Stimulated activated CD4-positive, alpha-beta T cell treated with anti-CD3 and anti-CD28 coated beads, TNF-alpha, amount 100 ng/mL, for 24 hours (primary cell): ENCODE results near the gene UBIAD1.
"Not testable (repeated sequence)": the region's sequence is repeated elsewhere in the genome, so short reads cannot be mapped to it uniquely, and the experiment has no call there.

Experiments used
- DNase-seq, 3 experiments: peaks; one replicate each; pipeline ENCODE4 v3.0.0-alpha.2; 2020; ENCODE audit warnings: low read depth in 3 of 3

UBIAD1 gene

DNA sequence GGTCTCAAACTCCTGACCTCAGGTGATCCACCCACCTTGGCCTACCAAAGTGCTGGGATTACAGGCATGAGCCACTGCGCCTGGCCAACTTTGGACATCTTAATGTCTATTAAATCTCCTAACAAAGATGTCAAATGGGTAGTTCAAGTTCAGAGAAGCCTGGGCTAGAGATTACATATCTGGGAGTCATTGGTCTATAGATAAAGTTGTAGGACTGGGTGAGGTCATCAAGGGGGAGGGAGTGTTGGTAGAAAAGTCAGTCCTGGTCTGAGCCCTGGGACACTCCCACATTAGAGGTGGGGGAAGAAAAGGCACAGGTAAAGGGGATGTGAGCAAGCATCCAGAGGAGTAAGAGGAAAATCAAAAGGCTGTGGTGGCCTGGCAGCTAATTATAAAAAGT lies 6.6 kb downstream of the UBIAD1 start:
- DNase-seq = no peak

GRCh38 chr1:11280719-11281376 lies 7.8 kb downstream of the UBIAD1 start:
- no peak for DNase-seq

GRCh38 chr1:11281518-11282331 lies 8.7 kb downstream of the UBIAD1 start:
- no peak for DNase-seq

GRCh38 chr1:11283151-11283550 lies 10.2 kb downstream of the UBIAD1 start:
- DNase-seq = no peak

GRCh38 chr1:11284784-11285183 lies 11.8 kb downstream of the UBIAD1 start:
- no peak for DNase-seq

GRCh38 chr1:11285883-11286734 lies 13.1 kb downstream of the UBIAD1 start:
- DNase-seq = no peak

DNA sequence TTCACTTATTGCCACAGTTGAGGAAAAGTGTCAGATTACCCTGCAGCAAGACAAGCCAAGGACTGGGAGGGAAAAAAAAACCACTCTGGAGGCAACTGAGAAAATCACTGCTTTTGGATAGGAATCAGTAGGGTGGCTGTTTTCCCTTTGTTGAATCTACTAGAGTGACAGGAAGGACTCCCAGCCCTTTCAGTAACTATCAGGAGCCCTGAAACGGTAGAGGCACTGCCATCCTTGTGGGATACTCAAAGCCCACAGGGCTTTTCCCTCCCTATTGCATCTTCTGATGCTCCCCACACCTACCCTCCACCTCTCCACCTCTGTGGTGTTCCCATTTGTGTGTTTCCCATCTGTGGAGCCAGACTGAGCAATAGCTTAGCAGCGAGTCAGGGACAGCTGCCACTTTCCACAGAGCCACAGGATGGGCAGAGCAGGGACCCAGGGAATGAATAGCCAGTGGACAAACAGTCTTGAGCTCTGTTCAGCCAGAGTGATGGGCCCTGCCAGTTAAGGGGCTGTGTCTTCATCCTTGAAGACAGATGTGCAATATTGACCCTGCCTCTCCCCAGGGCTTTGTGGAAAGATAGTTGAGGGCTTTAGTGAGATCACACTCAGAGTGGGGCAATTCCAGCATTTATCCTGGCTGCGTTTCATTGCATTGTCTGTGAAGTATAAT lies 13.9 kb downstream of the UBIAD1 start:
- DNase-seq = no peak

DNA sequence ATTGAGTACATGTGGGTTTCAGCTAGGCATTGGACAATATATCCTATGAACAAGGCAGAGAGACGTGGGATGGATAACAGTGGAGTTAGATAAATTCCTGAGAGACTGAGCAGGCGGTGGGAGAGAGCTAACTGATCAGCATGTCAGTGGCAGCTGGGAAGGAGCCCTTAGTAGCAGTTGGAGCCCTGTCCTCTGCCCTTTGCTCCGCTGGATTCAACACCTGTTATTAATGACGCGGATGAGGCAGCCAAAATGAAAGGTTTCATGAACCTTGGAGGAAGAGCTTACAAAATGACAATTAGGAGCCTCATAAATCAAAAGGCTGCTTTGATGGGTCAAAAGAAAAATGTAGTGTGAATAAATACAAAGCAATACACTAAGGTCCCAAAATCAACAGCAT lies 16.1 kb downstream of the UBIAD1 start:
- no peak for DNase-seq

DNA sequence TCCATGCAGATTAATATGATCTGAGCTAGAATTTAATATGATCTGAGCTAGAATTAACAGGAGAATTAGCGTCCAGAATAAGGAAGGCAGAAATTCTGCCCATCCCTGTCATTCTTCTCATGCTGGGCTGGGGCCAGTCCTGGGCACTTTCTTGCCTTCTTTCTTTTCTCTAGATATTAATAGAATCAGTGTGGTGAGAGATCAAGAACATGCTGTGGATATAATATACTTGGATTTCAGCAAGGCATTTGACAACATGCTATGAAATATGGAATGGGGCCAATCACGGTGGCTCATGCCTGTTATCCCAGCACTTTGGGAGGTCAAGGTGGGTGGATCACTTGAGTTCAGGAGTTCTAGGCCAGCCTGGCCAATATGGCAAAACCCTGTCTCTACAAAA lies 18.1 kb downstream of the UBIAD1 start:
- DNase-seq = no peak

DNA sequence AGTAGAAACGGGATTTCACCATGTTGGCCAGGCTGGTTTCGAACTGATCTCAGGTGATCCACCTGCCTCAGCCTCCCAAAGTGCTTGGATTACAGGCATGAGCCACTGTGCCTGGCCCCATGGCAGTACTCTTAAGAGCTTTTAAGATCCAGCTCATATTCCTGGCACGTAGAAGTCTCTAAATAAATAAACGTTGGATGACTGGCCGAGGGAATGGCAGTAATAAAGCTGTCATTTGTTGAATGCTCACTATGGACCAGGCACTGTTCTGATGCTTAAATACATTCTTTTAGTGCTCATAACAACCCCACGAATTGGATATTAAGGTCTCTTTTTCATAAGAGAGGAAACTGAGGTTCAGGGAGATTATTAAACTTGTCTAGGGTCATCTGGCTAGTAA lies 20.9 kb downstream of the UBIAD1 start:
- DNase-seq = no peak

GRCh38 chr1:11294951-11295350 lies 22.0 kb downstream of the UBIAD1 start:
- DNase-seq = no peak

DNA sequence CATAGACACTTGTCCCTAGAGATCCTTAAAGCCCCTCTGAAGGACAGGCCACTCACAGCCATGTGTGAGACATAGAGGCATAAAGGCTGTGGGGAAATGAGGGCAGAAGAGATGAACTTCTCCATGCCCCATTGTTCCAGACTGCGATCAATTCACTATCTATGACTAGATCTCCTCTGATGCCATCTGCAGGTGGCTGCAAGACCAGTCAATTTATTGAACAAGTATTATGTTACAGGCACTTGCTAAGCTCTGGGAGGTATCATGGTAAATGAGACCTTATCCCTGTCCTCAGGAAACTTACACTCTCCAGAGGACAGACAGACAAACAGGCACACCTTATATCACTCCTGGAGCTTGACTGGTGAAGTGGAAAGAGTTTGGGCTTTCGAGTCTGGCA lies 22.9 kb downstream of the UBIAD1 start:
- no peak for DNase-seq

GRCh38 chr1:11297774-11298173 lies 24.8 kb downstream of the UBIAD1 start:
- DNase-seq = not testable (repeated sequence)

DNA sequence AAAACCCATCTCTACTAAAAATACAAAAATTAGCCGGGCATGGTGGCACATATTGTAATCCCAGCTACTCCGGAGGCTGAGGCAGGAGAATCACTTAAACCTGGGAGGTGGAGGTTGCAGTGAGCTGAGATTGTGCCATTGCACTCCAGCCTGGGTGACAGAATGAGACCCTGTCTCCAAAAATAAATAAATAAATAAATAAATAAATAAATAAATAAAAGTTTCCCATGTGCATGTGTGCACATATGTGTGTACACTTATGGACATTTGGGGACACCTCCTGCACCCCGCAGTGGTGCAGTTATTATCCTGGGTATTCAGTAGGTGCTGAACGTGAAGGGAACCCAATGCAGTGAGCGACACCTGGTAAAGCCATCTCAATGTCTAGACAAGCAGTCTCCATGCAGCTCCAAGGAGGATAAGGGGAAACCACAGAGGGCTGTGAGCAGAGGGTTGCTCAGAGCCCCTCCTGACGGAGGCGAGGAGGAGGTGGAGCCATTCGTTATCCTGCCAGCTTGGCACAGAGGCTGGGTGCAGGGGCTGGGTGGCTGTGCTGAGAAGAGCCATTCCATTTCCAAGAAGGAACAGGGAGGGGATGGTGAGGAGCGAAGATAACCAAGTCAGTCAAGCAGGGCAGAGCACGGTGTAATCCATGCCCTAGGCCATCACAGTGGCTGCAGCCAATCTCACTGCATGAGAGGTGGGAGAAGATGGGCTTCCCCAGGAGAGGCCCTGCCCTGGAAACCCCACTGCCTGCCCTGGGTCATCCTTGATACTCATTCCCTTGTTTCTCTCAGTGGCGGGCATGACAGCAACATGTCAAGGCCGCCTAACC lies 25.6 kb downstream of the UBIAD1 start:
- DNase-seq = no peak

GRCh38 chr1:11299225-11299574 lies 26.2 kb downstream of the UBIAD1 start:
- DNase-seq = no peak

DNA sequence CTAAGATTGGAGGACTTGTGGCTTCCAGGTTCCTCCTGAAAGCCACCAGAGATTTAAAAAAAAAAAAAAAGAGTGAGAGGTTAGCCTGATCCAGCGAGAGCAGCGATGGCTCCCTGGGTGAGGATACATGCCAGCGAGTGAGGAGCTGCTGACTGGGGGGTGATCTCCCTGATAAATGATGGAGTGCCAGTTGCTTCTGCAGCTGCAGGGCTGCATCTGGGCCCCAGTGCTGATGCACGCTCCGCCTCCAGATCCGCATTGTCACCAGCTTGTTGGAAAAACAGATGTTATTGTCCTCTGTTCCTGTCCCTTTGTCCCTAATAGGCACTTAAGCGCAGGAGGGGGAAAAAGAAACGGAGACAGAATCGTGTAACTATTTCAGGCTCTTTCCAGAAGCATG lies 28.6 kb downstream of the UBIAD1 start:
- no peak for DNase-seq

DNA sequence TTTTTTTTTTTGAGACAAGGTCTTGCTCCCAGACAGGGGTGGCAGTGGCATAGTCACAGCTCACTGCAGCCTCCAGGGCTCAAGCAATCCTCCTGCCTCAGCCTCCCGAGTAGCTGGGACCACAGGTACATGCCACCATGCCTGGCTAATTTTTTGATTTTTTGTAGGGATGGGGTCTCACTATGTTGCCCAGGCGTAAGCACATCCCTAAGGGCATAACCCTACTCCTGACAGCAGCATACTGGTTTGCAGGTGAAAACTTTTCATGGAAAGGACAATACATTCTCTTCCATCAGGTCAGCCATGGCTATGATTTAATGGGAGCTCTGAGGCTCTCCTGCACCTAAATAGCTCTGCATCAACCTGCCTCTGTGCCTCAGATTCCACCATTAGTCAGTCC lies 29.4 kb downstream of the UBIAD1 start:
- DNase-seq = no peak

DNA sequence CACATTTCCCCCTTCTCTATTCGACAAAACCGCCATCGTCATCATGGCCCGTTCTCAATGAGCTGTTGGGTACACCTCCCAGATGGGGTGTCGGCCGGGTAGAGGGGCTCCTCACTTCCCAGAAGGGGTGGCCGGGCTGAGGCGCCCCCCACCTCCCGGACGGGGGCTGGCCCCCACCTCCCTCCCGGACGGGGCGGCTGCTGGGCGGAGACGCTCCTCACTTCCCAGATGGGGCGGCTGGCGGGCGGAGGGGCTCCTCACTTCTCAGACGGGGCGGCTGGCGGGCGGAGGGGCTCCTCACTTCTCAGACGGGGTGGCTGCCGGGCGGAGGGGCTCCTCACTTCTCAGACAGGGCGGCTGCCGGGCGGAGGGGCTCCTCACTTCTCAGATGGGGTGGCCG lies 32.5 kb downstream of the UBIAD1 start:
- not testable (repeated sequence) for DNase-seq

- no peak for DNase-seq
Observed at GRCh38 chr1:11307852-11308251, 34.9 kb downstream of the UBIAD1 start.

GRCh38 chr1:11308699-11309224 lies 35.8 kb downstream of the UBIAD1 start:
- DNase-seq = no peak

GRCh38 chr1:11309385-11309784 lies 36.4 kb downstream of the UBIAD1 start:
- no peak for DNase-seq
